ENCODE results near the gene TRABD2B. TPM values are rescaled to one million over a fixed set of nuclear protein-coding genes. Genes with fewer than 3 reads are reported as not detected.

The TRABD2B gene
- total and polyA plus RNA-seq, 2 of the 4 experiments (the other 2 are of a cell fraction) = not detected

GRCh38 chr1:47793563-47793962 is 203.6 kb downstream of the TRABD2B start:
- Histone ChIP-seq H2BK120ac (ENCODE audit: low read depth, low read length) (no peak overlapping the region), H4K20me1 (ENCODE audit: insufficient read depth, low read length) (no peaks in the 10 kb centered on the region), H3K9ac (ENCODE audit: low read depth, low read length) (no peak overlapping the region), H4K5ac (ENCODE audit: low read depth, low read length) (no peak overlapping the region), H3K79me1 (ENCODE audit: low read depth in 1 of 2, low read length in 2 of 2) (no peaks in the 10 kb centered on the region), H3K4me3 (ENCODE audit: insufficient read depth, low read depth, low read length) (no peak overlapping the region), H3K14ac (replicated peaks; ENCODE audit: low read depth, low read length) (no peak overlapping the region), H3K36me3 (ENCODE audit: control insufficient read depth, insufficient read depth, low read length) (no peaks in the 10 kb centered on the region), H3K27me3 (ENCODE audit: control insufficient read depth, insufficient read depth, low read length) (no peaks in the 10 kb centered on the region), H2BK15ac (ENCODE audit: low read depth, low read length) (no peak overlapping the region), H3K23ac (ENCODE audit: low read depth, low read length) (no peak overlapping the region), H2AFZ (replicated peaks; ENCODE audit: low read length, poor library complexity) (no peak overlapping the region), H3K4me1 (ENCODE audit: control insufficient read depth, insufficient read depth, low read length) (no peaks in the 10 kb centered on the region), H3K4me2 (ENCODE audit: low read depth, low read length) (no peak overlapping the region), H3K9me1 (ENCODE audit: insufficient read depth, low read length) (no peaks in the 10 kb centered on the region), H3K4ac (ENCODE audit: low read depth, low read length) (no peak overlapping the region), H2AK5ac (ENCODE audit: low read depth, low read length) (no peak overlapping the region), H2AK9ac (replicated peaks; ENCODE audit: low read depth, low read length, poor library complexity) (no peak overlapping the region), H3K18ac (ENCODE audit: low read depth, low read length) (no peak overlapping the region), H3K27ac (ENCODE audit: insufficient read depth, low read length) (no peak overlapping the region), H3K9me3 (ENCODE audit: control insufficient read depth, insufficient read depth, low read length) (no peaks in the 10 kb centered on the region), H4K8ac (ENCODE audit: low read depth in 2 of 2, low read length in 2 of 2) (no peak overlapping the region), H3K56ac (ENCODE audit: extremely low read depth, insufficient read depth, low read length) (no peak overlapping the region), H2BK5ac (ENCODE audit: low read depth, low read length, poor library complexity, severe bottlenecking) (no peak overlapping the region), H4K91ac (ENCODE audit: insufficient read depth, low read depth, low read length) (no peak overlapping the region), H2BK20ac (ENCODE audit: low read depth, low read length) (no peak overlapping the region)
- DNase-seq (no peak), ATAC-seq (ENCODE audit: low read depth) (no peak)
- in situ Hi-C loops (cut with MboI; ENCODE audit: low sequenced_read_pairs) = no loop called here
- intact Hi-C loops (cut with micrococcal nuclease) = no loop called here
- no TSS peak for BruUV-seq (replicated peaks)
- ChIA-PET CTCF (no interaction called here), POLR2A (ENCODE audit: unreplicated experiment) (no interaction called here)
- no peak for TF ChIP-seq NFE2L2 (IDR thresholded peaks at IDR 0.05; ENCODE audit: low read depth, low read length)
- TF ChIP-seq, protein P1, sequence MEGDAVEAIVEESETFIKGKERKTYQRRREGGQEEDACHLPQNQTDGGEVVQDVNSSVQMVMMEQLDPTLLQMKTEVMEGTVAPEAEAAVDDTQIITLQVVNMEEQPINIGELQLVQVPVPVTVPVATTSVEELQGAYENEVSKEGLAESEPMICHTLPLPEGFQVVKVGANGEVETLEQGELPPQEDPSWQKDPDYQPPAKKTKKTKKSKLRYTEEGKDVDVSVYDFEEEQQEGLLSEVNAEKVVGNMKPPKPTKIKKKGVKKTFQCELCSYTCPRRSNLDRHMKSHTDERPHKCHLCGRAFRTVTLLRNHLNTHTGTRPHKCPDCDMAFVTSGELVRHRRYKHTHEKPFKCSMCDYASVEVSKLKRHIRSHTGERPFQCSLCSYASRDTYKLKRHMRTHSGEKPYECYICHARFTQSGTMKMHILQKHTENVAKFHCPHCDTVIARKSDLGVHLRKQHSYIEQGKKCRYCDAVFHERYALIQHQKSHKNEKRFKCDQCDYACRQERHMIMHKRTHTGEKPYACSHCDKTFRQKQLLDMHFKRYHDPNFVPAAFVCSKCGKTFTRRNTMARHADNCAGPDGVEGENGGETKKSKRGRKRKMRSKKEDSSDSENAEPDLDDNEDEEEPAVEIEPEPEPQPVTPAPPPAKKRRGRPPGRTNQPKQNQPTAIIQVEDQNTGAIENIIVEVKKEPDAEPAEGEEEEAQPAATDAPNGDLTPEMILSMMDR (conservative IDR thresholded peaks at IDR 0.05; ENCODE audit: low read depth, low read length) = no peak
- TF ChIP-seq FOS (IDR thresholded peaks at IDR 0.05; ENCODE audit: low read depth, low read length) = no peak
- dilution Hi-C loops (cut with HindIII; ENCODE audit: low sequenced_read_pairs, unreplicated experiment) = no loop called here
